Pancreas (tissue), 10 donors: Measurements from ENCODE around the gene ZNF69. TPM values are rescaled to one million over a fixed set of nuclear protein-coding genes. Genes with fewer than 3 reads are reported as not detected.
"Not testable (repeated sequence)": the region's sequence is repeated elsewhere in the genome, so short reads cannot be mapped to it uniquely, and the experiment has no call there.

Source experiments
- ATAC-seq, 4 donors: fragments of 200-7000 bp; cut with Tn5 transposase; one replicate each; pipeline versions ENCODE4 v1.8.0 to v1.9.1; 2020; ENCODE audit warnings: mild to moderate bottlenecking in 4 of 4, moderate library complexity in 4 of 4
- DNase-seq, 6 donors: peaks; one replicate each; pipeline ENCODE4 v3.0.0-alpha.2; 2020
- FAIRE-seq: peaks from 2 replicates; lab custom pipeline; 2012; peaks lifted over from hg19 to GRCh38; lab: Jason Lieb, UNC
- H3K27ac ChIP-seq, 4 donors: fragments of 200-600 bp; sonication (generic); 1 replicate in 3 of 4; 2 replicates in 1 of 4; pipeline versions ENCODE4 v1.5.0 to v1.8.0; 2020
- H3K27me3 ChIP-seq, 4 donors: fragments of 200-600 bp; one replicate each; pipeline ENCODE4 v1.8.0; 2021
- H3K36me3 ChIP-seq, 3 donors: fragments of 200-600 bp; sonication (generic) in 1 of 3; one replicate each; pipeline versions ENCODE4 v1.5.0 to v1.8.0; 2020 to 2021
- H3K4me1 ChIP-seq, 3 donors: fragments of 200-600 bp; one replicate each; pipeline ENCODE4 v1.8.0; 2021
- H3K4me3 ChIP-seq, 4 donors: fragments of 200-600 bp; sonication (generic) in 2 of 4; one replicate each; pipeline versions ENCODE4 v1.5.0 to v1.8.0; 2020 to 2021
- H3K9me3 ChIP-seq, 4 donors: fragments of 200-600 bp; one replicate each; pipeline ENCODE4 v1.8.0; 2021
- CTCF ChIP-seq, 4 donors: fragments of 200-600 bp; sonication (generic) in 3 of 4; IDR thresholded peaks; one replicate each; pipeline versions ENCODE4 v1.5.0 to v1.8.0; 2021; ENCODE audit warnings: antibody characterized with exemption in 4 of 4
- WGBS, 2 donors: extraction: QIAGEN DNeasy Blood & Tissue Kit; methylation state at CpG; one replicate each; pipeline ENCODE4 v1.1.7; 2013; 5-methylcytosine and 5-hydroxymethylcytosine counted together
- intact Hi-C, 3 donors: fragments of 100-400 bp; cut with DNase I; formaldehyde crosslinking; loops; one replicate each; pipeline versions ENCODE4 v1.11.1 to v1.14.2; 2022
- polyA plus RNA-seq, 2 donors: library from polyadenylated mRNA; stranded (reverse); fragments of 200-250 nt; gene quantifications; one replicate each; pipeline ENCODE4 v1.2.3, GENCODE V29; 2013
- total RNA-seq, 6 donors: library from RNA; stranded (reverse); fragmentation: NEBNext Ultra II Directional in 4 of 6; extraction: Animal tissue kit (Norgen Biotek cat#: 25700) in 4 of 6; gene quantifications; one replicate each; pipeline versions ENCODE4 v1.2.1 to v1.2.4, GENCODE V29; 2021 to 2023
- donor health status: healthy with polysubstance abuse.
- donor health status: DM: no; HTN: no; CAD: no; lungs with moderate emphysema.
- donor health status: DM: no; HTN: no; CAD: no.
- donor health status: control.
- donor health status: control.
- donor health status: Bipolar disorder and iron deficiency.
- donor health status: DM: yes; HTN: yes; CAD: no.
- donor health status: DM: no; HTN: no; CAD: no.
- donor health status: DM: no; HTN: no; CAD: no.
- donor health status: DM: yes; HTN: yes; CAD: no.

Gene ZNF69
- total and polyA plus RNA-seq, 8 donors, result 4.4 to 13.8 (median 7.0) TPM

GRCh38 chr19:11894851-11895250 is 7.3 kb downstream of the ZNF69 start:
- H3K27ac ChIP-seq, result no peak overlapping the region
- no peak overlapping the region for H3K4me3 ChIP-seq
- ATAC-seq (no peak), DNase-seq (no peak), FAIRE-seq (no peak)
- no peak for TF ChIP-seq CTCF (IDR thresholded peaks at IDR 0.05)
- H3K36me3 ChIP-seq, result no peaks in the 10 kb centered on the region
- intact Hi-C loops, result no loop called here
- no peaks in the 10 kb centered on the region for H3K4me1 ChIP-seq
- no peaks in the 10 kb centered on the region for H3K27me3 ChIP-seq
- H3K9me3 ChIP-seq, result no peaks in the 10 kb centered on the region
- 98 to 99% methylated on average over 6 of the region's 6 CpGs for WGBS, 2 donors

- FAIRE-seq (no peak), DNase-seq (no peak), ATAC-seq (no peak)
- H3K27me3 ChIP-seq, result no peaks in the 10 kb centered on the region
- no peaks in the 10 kb centered on the region for H3K4me1 ChIP-seq
- WGBS, 2 donors, result 97 to 98% methylated on average over 3 of the region's 3 CpGs
- H3K4me3 ChIP-seq, result no peak overlapping the region
- TF ChIP-seq CTCF (IDR thresholded peaks at IDR 0.05), result no peak
- H3K9me3 ChIP-seq, result peaks cover 0 to 11% (median 3%) of the 10 kb centered on the region in 4 donors
- intact Hi-C loops, result no loop called here
- no peak overlapping the region for H3K27ac ChIP-seq
- peaks cover 9 to 41% (median 22%) of the 10 kb centered on the region in 3 donors for H3K36me3 ChIP-seq
Measured at GRCh38 chr19:11902228-11902627, 14.6 kb downstream of the ZNF69 start.

GRCh38 chr19:11905928-11906327 is 18.3 kb downstream of the ZNF69 start:
- Histone ChIP-seq H3K36me3 (peaks cover 9 to 41% (median 22%) of the 10 kb centered on the region in 3 donors), H3K4me1 (no peaks in the 10 kb centered on the region), H3K27ac (no peak overlapping the region), H3K4me3 (no peak overlapping the region), H3K27me3 (no peaks in the 10 kb centered on the region), H3K9me3 (peaks cover 0 to 11% (median 3%) of the 10 kb centered on the region in 4 donors)
- FAIRE-seq, result no peak
- 95 to 97% methylated on average over 3 of the region's 3 CpGs for WGBS, 2 donors
- DNase-seq, result no peak
- no peak for ATAC-seq
- no peak for TF ChIP-seq CTCF (IDR thresholded peaks at IDR 0.05)
- intact Hi-C loops, result no loop called here

- ATAC-seq, H3K36me3 ChIP-seq, FAIRE-seq, H3K27me3 ChIP-seq, H3K4me1 ChIP-seq, H3K4me3 ChIP-seq, intact Hi-C loops, H3K9me3 ChIP-seq, H3K27ac ChIP-seq, DNase-seq: not testable (repeated sequence)
- WGBS, 2 donors, result 88 to 93% methylated on average over 1 of the region's 1 CpG
Measured at GRCh38 chr19:11911937-11912336, 24.4 kb downstream of the ZNF69 start.

GRCh38 chr19:11914417-11915051 is 27.0 kb downstream of the ZNF69 start:
- 94 to 95% methylated on average over 4 of the region's 4 CpGs for WGBS, 2 donors

GRCh38 chr19:11921852-11922495 is 34.4 kb downstream of the ZNF69 start:
- no peak for TF ChIP-seq CTCF (IDR thresholded peaks at IDR 0.05)
- intact Hi-C loops, result loop anchor here in 1 of 3 donors (10.0 kb wide), 1 partner anchor 63 kb away; no protein-coding TSS in a partner anchor
- Histone ChIP-seq H3K4me1 (peaks cover 6 to 17% (median 15%) of the 10 kb centered on the region in 3 donors), H3K9me3 (no peaks in the 10 kb centered on the region), H3K4me3 (no peak overlapping the region), H3K27me3 (no peaks in the 10 kb centered on the region), H3K36me3 (no peaks in the 10 kb centered on the region), H3K27ac (no peak overlapping the region)
- 10 to 12% methylated on average over 6 of the region's 6 CpGs for WGBS, 2 donors
- ATAC-seq (no peak), FAIRE-seq (no peak), DNase-seq (peak in 2 of 6 donors; percentile 18 to 38)

More at GRCh38 chr19:11914417-11915051, 27.0 kb downstream of the ZNF69 start:
- H3K4me1 ChIP-seq, FAIRE-seq, H3K36me3 ChIP-seq, DNase-seq, H3K4me3 ChIP-seq, ATAC-seq, intact Hi-C loops, H3K9me3 ChIP-seq, H3K27me3 ChIP-seq, H3K27ac ChIP-seq: not testable (repeated sequence)
